Erythroblast (primary cell): Measurements from ENCODE around the gene STAT6.
"Not testable (repeated sequence)": the region's sequence is repeated elsewhere in the genome, so short reads cannot be mapped to it uniquely, and the experiment has no call there.

Experiments used
- DNase-seq, 2 experiments: peaks; one replicate each; lab custom pipeline; 2025; lab: John Stamatoyannopoulos, UW
- GATA1 ChIP-seq: IDR thresholded peaks from 2 replicates; pipeline ENCODE4 v1.6.1; 2011; ENCODE audit warnings: low read depth, mild to moderate bottlenecking, control low read depth, low read length, moderate library complexity
- POLR2A ChIP-seq: IDR thresholded peaks from 2 replicates; pipeline ENCODE4 v1.6.1; 2011; ENCODE audit warnings: mild to moderate bottlenecking, low read length

Gene STAT6

GRCh38 chr12:57055824-57056223 lies 55.3 kb downstream of the STAT6 start:
- DNase-seq = no peak
- no peak for TF ChIP-seq POLR2A
- no peak for TF ChIP-seq GATA1

DNA sequence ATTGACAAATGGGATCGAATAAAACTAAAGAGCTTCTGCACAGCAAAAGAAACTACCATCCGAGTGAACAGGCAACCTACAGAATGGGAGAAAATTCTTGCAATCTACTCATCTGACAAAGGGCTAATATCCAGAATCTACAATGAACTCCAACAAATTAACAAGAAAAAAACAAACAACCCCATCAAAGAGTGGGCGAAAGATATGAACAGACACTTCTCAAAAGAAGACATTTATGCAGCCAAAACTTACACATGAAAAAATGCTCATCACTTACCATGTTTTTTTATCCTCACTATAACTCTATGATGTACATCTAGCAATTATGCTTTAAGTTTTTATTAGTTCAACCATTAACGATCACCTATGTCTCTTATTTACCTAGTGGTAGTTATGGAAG lies 57.3 kb downstream of the STAT6 start:
- not testable (repeated sequence) for DNase-seq

- DNase-seq = not testable (repeated sequence)
Observed at GRCh38 chr12:57053146-57053545, 58.0 kb downstream of the STAT6 start.

GRCh38 chr12:57051011-57051410 lies 60.2 kb downstream of the STAT6 start:
- no peak for TF ChIP-seq GATA1
- no peak for TF ChIP-seq POLR2A
- DNase-seq = no peak

- no peak for DNase-seq
- TF ChIP-seq GATA1 = no peak
- no peak for TF ChIP-seq POLR2A
Observed at GRCh38 chr12:57049890-57050289, 61.3 kb downstream of the STAT6 start, which contains the start of gene MYO1A. MYO1A (minus strand) TSS chr12:57050129; CDS start chr12:57048323, 1,806 bp downstream.

- no peak for DNase-seq
- no peak for TF ChIP-seq POLR2A
- TF ChIP-seq GATA1 = no peak
Observed at GRCh38 chr12:57049119-57049446, 62.1 kb downstream of the STAT6 start.

- no peak for TF ChIP-seq POLR2A
- TF ChIP-seq GATA1 = no peak
- no peak for DNase-seq
Observed at GRCh38 chr12:57048423-57049118, 62.6 kb downstream of the STAT6 start.

GRCh38 chr12:57047981-57048380 lies 63.2 kb downstream of the STAT6 start:
- DNase-seq = no peak
- TF ChIP-seq POLR2A = no peak
- no peak for TF ChIP-seq GATA1

DNA sequence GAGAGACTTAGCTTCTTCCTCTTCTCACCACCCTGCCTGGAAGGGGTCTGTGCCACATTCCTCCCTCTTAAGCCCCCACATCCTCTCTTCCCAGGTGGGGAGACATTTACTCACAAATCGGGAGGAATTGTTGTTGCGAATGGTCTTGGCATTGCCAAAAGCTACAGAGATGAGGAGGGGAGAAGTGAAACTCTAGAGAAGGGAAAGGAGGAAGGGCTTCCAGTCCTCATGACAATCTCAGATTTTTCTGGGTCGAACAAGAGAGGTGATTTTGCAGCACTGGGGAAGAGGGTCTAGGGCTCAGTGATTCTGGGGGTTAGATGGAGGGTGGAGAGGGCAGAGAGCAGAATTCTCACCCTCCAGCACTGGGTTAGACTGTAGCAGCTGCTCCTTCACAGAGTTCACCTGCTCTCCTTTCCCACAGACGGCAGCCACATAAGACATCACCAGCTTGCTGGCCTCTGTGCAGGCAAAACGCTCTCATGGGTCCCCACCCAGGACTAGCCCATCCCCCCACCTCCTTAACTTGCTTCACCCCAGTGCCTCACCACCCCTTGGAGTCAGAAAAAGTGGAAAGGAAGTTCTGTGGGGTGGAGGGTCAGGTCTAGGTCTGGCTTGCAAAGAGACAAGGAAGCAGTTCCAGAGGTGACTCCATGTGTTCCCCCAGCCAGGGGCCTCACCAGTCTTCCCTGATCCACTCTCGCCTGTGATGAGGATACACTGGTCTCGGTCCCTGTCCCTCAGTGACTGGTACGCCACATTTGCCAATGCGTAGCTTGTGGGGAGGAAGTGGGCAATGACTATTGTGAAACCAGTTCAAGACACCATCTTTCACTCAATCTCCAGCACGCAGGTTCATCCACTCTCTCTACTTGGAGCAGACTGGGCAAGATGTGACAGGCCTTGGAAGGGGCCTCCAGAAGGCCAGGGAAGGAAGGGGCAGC lies 63.9 kb downstream of the STAT6 start:
- DNase-seq = no peak
- TF ChIP-seq GATA1 (no peak), POLR2A (no peak)

DNA sequence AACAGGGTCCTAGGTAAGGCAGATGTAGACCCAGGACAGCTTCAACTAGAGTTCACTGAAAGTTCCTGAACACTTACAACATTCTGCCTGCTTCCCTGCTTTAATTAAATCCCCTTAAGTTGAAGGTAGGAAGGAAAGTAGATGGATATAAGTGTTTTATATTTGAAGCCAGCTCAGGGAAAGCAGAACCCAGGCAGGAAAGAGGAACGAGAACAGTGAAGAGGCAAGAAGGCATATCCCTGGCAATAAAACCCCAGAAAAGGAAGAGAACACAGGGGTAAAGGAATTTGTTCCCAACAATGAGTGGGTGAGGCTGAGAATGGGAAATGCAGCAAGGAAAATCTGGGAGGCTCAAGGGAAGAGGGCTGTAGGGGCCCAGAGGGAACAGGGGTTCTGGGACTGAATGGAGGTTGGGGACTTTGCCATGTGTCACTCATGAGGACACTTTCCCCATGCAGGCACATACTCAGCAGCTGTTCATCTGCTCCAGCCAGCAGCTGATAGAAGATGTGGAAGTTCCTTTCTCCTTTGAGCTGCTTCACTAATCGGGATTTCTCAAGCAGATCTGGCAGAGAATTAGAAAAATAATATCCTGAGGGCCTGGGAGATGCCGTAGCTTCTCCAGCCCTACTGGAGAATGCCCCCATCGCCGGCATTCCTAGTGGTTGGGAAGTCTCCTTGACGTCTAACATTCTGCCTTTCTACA lies 64.9 kb downstream of the STAT6 start:
- no peak for DNase-seq

More for the DNA sequence above, 64.9 kb downstream of the STAT6 start:
- TF ChIP-seq GATA1 = no peak
- TF ChIP-seq POLR2A = no peak
